Measurements from ENCODE around the gene SPX.

GRCh38 chr12:21476949-21477348 is 49.1 kb upstream of the SPX start:
- TF ChIP-seq, protein P1, sequence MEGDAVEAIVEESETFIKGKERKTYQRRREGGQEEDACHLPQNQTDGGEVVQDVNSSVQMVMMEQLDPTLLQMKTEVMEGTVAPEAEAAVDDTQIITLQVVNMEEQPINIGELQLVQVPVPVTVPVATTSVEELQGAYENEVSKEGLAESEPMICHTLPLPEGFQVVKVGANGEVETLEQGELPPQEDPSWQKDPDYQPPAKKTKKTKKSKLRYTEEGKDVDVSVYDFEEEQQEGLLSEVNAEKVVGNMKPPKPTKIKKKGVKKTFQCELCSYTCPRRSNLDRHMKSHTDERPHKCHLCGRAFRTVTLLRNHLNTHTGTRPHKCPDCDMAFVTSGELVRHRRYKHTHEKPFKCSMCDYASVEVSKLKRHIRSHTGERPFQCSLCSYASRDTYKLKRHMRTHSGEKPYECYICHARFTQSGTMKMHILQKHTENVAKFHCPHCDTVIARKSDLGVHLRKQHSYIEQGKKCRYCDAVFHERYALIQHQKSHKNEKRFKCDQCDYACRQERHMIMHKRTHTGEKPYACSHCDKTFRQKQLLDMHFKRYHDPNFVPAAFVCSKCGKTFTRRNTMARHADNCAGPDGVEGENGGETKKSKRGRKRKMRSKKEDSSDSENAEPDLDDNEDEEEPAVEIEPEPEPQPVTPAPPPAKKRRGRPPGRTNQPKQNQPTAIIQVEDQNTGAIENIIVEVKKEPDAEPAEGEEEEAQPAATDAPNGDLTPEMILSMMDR (IDR thresholded peaks at IDR 0.05; ENCODE audit: low read length) = no peak
- TF ChIP-seq EZH2 (optimal IDR thresholded peaks at IDR 0.05; ENCODE audit: low read depth, low read length) = no peak
